GM08714 (cell line): Measurements from ENCODE around the gene PRKACB.
"Not testable (repeated sequence)": the region's sequence is repeated elsewhere in the genome, so short reads cannot be mapped to it uniquely, and the experiment has no call there.

ENCODE experiments used
- H3K4me3 ChIP-seq: fragments of 200-500 bp; sonication (Bioruptor generic); 2 replicates; pipeline ENCODE4 v1.5.1; 2014; ENCODE audit warnings: mild to moderate bottlenecking, low read length, inconsistent platforms
- ZNF274 ChIP-seq: IDR thresholded peaks from 2 replicates; pipeline ENCODE4 v1.6.1; 2012; ENCODE audit warnings: mild to moderate bottlenecking, low read depth, low read length

PRKACB gene

DNA sequence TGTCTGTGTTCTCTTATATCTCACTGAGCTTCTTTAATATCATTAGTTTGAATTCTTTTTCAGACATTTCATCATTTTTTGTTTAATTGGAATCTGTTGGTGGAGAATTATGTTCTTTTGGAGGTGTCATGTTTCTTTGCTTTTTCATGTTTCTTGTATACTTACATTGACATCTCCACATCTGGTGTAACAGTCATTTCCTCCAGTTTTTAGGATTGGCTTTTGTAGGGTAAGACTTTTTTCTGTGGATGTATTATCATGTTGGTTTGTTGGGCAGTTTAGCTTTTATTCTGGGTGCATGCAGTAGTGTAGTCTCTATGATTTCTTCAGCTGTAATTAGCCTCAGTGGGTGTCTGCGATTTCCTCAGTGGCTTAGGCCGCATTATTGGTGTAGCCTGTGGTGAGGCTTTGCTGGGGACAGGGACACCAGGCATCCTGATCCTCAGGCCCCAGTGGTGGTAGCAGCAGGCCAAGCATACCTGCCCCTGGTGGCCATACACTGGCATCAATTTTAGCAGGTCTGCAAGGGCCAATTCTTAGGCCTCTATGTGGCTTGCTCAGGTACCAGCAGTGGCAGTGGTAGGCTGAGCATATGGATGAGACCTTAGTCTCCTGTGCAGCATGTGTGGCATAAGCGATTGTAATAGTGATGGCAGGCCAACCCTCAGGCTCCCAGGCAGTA lies 79.8 kb downstream of the PRKACB start:
- no peak overlapping the region for H3K4me3 ChIP-seq
- no peak for TF ChIP-seq ZNF274

- H3K4me3 ChIP-seq = no peak overlapping the region
- no peak for TF ChIP-seq ZNF274
These were observed 80.8 kb downstream of the PRKACB start for GRCh38 chr1:84224905-84225304.

- no peak for TF ChIP-seq ZNF274
- no peak overlapping the region for H3K4me3 ChIP-seq
These were observed 81.6 kb downstream of the PRKACB start for GRCh38 chr1:84225646-84226045.

- not testable (repeated sequence) for H3K4me3 ChIP-seq
These were observed 88.6 kb downstream of the PRKACB start for GRCh38 chr1:84232676-84233075.

- no peak overlapping the region for H3K4me3 ChIP-seq
- TF ChIP-seq ZNF274 = no peak
These were observed 92.2 kb downstream of the PRKACB start for GRCh38 chr1:84236256-84236655.

- no peak overlapping the region for H3K4me3 ChIP-seq
- no peak for TF ChIP-seq ZNF274
These were observed 98.6 kb downstream of the PRKACB start for GRCh38 chr1:84242641-84243040.

GRCh38 chr1:84245563-84245962 lies 101.5 kb downstream of the PRKACB start:
- no peak overlapping the region for H3K4me3 ChIP-seq
- TF ChIP-seq ZNF274 = no peak

DNA sequence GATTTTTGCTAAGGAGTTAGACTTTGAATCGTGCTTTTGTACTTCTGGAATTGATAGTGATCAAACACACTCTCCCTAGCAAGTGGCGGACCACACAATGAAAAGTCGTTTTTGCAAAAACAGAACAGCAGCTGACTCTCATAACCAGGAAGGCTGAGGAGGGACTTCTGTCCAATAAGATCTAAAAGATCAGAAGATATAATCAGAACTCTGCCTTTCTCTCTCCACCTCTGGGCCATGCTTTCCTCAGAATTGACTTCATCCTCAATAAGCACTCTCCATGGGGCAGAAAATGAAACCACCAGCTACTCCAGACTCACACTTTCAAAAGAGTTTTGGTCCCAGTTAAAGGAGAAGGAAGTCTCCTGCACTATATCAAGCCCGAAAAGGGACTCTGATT lies 102.1 kb downstream of the PRKACB start:
- H3K4me3 ChIP-seq = no peak overlapping the region
- no peak for TF ChIP-seq ZNF274

- H3K4me3 ChIP-seq = no peak overlapping the region
- TF ChIP-seq ZNF274 = no peak
These were observed 103.6 kb downstream of the PRKACB start for GRCh38 chr1:84247425-84248220.

GRCh38 chr1:84250668-84251067 lies 106.6 kb downstream of the PRKACB start:
- TF ChIP-seq ZNF274 = no peak
- no peak overlapping the region for H3K4me3 ChIP-seq

DNA sequence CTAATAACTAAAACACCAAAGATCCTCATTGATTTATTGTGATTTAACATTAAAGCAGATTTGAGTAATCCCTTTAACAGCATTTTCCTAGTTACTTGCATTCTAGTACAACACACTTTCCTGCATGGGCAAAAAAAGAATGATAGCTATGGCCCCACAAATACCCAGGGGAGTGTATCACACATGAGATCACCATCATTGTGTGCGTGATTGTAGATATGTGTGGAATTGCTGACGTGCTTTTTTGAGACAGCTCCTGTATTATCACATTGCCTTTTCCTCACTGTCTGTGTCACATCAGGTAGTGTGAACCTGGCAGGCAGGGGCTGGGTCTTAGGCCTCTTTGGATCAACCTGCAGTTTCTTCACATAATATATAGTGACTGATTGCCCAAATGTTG lies 109.0 kb downstream of the PRKACB start:
- no peak overlapping the region for H3K4me3 ChIP-seq
- no peak for TF ChIP-seq ZNF274

- TF ChIP-seq ZNF274 = no peak
- H3K4me3 ChIP-seq = no peak overlapping the region
These were observed 109.8 kb downstream of the PRKACB start for GRCh38 chr1:84253891-84254290.

DNA sequence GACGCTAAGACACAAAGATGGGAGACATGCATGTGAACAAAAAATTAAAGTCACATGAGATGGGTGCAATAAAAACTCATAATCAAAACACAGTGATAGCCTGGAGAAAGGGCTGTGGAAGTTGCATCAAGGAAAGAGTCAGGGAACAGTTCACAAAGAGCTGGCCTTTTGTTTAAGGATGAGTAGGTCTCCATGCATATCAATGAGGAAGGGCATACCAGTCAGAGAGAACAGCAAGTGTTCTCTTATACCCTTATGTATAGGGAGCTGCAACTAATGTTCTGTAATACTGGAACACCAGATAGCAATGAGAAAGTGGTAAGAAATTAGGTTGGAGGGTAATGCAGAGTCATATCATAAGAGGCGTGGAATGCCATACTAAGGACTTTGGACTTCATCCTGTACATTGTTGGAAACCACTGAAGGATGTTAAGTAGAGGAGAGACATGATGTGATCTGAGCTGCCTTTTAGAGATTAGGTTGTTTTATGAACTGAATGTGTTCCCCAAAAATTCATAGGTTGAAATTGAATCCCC lies 110.7 kb downstream of the PRKACB start:
- TF ChIP-seq ZNF274 = no peak
- H3K4me3 ChIP-seq = no peak overlapping the region

GRCh38 chr1:84255582-84255981 lies 111.5 kb downstream of the PRKACB start:
- TF ChIP-seq ZNF274 = no peak
- no peak overlapping the region for H3K4me3 ChIP-seq

DNA sequence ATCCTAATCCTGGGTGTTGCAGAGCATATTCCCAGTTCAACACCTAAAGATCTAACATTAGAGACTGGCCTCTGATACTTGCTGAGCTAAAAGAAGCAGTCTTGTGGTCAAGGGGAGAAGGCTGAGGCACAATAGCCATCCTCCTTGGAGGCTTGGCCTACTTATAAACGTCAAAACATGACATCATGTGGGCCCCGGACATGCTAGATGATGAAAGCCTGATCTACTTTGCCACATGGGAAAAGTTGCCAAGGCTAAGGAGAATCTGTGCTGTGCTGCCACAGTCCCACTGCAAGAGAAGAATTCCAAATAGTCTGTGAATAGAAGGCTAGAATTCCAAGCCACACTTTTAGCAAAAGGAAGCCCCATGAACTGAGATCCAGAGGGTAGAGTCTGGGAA lies 113.5 kb downstream of the PRKACB start:
- no peak for TF ChIP-seq ZNF274
- no peak overlapping the region for H3K4me3 ChIP-seq
